HL-60 (cell line): ENCODE results near the gene WDR91.

Experiments
- DNase-seq, 2 experiments: peaks; one replicate each; pipeline ENCODE4 v3.0.0-alpha.2; 2010 to 2020; ENCODE audit warnings: low read depth in 1 of 2, low spot score in 1 of 2
- H3K27ac ChIP-seq: fragments of 250-450 bp; sonication (Bioruptor Pico); replicated peaks from 2 replicates; pipeline ENCODE4 v1.5.1; 2020; ENCODE audit warnings: mild to moderate bottlenecking, moderate library complexity
- H3K27me3 ChIP-seq: fragments of 250-450 bp; sonication (Bioruptor Pico); 2 replicates; pipeline ENCODE4 v1.5.1; 2021; ENCODE audit warnings: mild to moderate bottlenecking, moderate library complexity; ENCODE audit not compliant: insufficient read depth, poor library complexity, severe bottlenecking
- H3K4me3 ChIP-seq: replicated peaks from 2 replicates; pipeline ENCODE4 v1.5.1; 2011; ENCODE audit warnings: mild to moderate bottlenecking, control low read depth, low read length; ENCODE audit not compliant: insufficient read depth
- GABPA ChIP-seq: IDR thresholded peaks from 2 replicates; pipeline ENCODE4 v1.6.1; 2012; ENCODE audit warnings: low read depth
- POLR2AphosphoS5 ChIP-seq: IDR thresholded peaks from 2 replicates; pipeline ENCODE4 v1.6.1; 2012; ENCODE audit warnings: low read depth
- SPI1 ChIP-seq: IDR thresholded peaks from 2 replicates; pipeline ENCODE4 v1.6.1; 2012; ENCODE audit warnings: low read depth, mild to moderate bottlenecking, borderline replicate concordance
- TF ChIP-seq, protein P1 (sequence below): IDR thresholded peaks from 2 replicates; pipeline ENCODE4 v1.6.1; 2012; ENCODE audit warnings: low read depth; ENCODE audit not compliant: insufficient replicate concordance
- TF ChIP-seq, protein P2 (sequence below): IDR thresholded peaks from one replicate; pipeline ENCODE4 v1.5.1; 2011; ENCODE audit warnings: low read length, control low read depth, inconsistent platforms; ENCODE audit not compliant: insufficient read depth

The WDR91 gene

DNA sequence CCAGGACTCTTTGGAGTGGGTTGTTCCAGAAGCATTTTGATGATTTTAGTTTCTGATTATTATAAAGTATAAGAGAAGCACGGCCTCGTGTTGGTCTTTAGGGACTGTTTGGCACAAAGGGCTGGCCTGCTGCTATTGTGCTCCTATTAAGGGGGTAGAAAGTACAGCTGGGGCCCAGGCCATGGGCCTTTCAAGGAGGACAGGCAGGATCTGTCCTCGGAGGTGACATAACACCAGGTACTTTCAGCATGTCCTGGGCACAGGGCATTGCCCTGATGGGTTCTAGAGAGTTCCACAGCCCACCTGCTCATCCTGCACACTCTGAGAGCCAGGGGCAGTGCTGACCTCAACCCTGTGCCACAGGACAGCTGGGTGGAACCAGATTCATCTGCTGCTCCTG, 47.3 kb upstream of the WDR91 start:
- Histone ChIP-seq H3K27ac (no peak overlapping the region), H3K4me3 (no peak overlapping the region), H3K27me3 (no peaks in the 10 kb centered on the region)
- TF ChIP-seq, protein P1, sequence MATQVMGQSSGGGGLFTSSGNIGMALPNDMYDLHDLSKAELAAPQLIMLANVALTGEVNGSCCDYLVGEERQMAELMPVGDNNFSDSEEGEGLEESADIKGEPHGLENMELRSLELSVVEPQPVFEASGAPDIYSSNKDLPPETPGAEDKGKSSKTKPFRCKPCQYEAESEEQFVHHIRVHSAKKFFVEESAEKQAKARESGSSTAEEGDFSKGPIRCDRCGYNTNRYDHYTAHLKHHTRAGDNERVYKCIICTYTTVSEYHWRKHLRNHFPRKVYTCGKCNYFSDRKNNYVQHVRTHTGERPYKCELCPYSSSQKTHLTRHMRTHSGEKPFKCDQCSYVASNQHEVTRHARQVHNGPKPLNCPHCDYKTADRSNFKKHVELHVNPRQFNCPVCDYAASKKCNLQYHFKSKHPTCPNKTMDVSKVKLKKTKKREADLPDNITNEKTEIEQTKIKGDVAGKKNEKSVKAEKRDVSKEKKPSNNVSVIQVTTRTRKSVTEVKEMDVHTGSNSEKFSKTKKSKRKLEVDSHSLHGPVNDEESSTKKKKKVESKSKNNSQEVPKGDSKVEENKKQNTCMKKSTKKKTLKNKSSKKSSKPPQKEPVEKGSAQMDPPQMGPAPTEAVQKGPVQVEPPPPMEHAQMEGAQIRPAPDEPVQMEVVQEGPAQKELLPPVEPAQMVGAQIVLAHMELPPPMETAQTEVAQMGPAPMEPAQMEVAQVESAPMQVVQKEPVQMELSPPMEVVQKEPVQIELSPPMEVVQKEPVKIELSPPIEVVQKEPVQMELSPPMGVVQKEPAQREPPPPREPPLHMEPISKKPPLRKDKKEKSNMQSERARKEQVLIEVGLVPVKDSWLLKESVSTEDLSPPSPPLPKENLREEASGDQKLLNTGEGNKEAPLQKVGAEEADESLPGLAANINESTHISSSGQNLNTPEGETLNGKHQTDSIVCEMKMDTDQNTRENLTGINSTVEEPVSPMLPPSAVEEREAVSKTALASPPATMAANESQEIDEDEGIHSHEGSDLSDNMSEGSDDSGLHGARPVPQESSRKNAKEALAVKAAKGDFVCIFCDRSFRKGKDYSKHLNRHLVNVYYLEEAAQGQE: no peak
- DNase-seq: no peak

DNA sequence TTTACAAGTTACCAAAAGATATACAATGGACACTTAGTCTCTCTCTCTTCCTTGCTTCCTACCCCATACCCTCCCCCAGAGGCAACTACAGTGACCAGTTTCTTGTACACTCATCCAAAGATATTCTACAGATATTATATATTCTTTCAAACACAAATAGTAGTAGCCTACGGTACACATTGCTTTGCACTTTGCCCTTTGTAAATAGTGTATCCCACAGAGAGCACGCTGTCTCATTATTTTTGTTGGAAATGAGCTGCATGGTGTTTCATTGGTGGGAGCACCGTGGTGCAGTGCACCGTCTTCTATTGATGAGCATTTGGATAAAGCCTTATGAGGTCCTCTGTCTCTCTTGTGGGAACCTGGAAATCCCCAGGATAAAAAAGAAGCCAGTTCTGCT, 46.5 kb upstream of the WDR91 start:
- no peaks in the 10 kb centered on the region for H3K27me3 ChIP-seq
- TF ChIP-seq, protein P1: no peak
- TF ChIP-seq GABPA: no peak
- TF ChIP-seq POLR2AphosphoS5: no peak
- TF ChIP-seq, protein P2, sequence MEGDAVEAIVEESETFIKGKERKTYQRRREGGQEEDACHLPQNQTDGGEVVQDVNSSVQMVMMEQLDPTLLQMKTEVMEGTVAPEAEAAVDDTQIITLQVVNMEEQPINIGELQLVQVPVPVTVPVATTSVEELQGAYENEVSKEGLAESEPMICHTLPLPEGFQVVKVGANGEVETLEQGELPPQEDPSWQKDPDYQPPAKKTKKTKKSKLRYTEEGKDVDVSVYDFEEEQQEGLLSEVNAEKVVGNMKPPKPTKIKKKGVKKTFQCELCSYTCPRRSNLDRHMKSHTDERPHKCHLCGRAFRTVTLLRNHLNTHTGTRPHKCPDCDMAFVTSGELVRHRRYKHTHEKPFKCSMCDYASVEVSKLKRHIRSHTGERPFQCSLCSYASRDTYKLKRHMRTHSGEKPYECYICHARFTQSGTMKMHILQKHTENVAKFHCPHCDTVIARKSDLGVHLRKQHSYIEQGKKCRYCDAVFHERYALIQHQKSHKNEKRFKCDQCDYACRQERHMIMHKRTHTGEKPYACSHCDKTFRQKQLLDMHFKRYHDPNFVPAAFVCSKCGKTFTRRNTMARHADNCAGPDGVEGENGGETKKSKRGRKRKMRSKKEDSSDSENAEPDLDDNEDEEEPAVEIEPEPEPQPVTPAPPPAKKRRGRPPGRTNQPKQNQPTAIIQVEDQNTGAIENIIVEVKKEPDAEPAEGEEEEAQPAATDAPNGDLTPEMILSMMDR: no peak
- TF ChIP-seq SPI1: no peak
- no peak for DNase-seq
- H3K27ac ChIP-seq: no peak overlapping the region
- H3K4me3 ChIP-seq: no peak overlapping the region

DNA sequence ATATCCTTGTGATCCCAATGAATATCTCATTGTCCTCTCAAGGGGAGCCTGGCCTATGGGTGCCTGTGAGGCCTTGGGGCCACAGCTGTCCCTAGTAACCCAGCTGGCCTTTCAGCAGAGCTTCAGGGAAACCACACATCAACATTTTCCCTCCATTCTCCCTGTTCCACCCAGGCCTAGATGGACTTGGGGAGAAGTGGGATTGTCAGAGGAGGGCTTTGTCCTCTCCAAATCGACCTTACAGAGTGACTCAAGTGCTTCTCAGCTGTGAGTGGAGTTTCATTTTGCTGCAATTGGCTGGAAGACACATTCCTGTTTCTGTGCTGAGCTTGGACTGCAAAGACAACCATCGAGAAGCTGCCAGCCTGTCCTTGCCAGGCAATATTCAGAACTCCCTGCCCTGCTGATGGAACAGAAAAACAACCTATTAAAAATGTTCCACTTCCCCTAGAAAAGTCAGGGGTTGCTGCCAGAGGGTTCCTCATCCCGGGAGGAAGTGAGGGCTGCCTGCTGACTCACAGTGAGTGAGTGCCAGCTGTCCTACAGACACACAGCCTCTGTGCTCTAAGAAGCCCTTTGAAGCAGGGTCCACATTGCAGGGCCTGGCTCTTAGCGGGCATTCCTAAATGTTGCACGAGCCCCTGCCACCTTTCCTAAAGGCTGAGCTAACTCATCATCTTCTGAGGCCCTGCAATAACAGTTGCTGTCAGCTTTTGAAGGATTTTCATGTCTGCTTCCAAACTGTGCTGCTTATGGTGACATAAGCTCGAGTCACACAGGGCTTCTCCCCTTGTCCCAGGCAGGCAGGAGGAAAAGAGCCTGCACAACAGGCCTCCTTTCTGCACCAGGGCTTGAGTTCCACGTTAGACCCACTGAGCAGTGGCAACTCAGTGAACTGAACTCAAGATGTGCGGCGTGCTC, 42.8 kb upstream of the WDR91 start:
- peak; percentile 16 to 70 for DNase-seq
- Histone ChIP-seq H3K27me3 (no peaks in the 10 kb centered on the region), H3K4me3 (no peak overlapping the region), H3K27ac (0 out of 2 replicates have a peak overlapping the region, but pooled peaks have one; percentile 2)
- TF ChIP-seq, protein P2: no peak
- peak; percentile 97 for TF ChIP-seq SPI1
- TF ChIP-seq GABPA: no peak
- TF ChIP-seq POLR2AphosphoS5: peak; percentile 24; the same call in 1 of the 2 replicates
- TF ChIP-seq, protein P1: no peak
